ENCODE measurements around the gene CYTH3. TPM values are rescaled to one million over a fixed set of nuclear protein-coding genes. Genes with fewer than 3 reads are reported as not detected.

Gene CYTH3
- total RNA-seq, 1 experiment from 2014 or later: 16.7 TPM

DNA sequence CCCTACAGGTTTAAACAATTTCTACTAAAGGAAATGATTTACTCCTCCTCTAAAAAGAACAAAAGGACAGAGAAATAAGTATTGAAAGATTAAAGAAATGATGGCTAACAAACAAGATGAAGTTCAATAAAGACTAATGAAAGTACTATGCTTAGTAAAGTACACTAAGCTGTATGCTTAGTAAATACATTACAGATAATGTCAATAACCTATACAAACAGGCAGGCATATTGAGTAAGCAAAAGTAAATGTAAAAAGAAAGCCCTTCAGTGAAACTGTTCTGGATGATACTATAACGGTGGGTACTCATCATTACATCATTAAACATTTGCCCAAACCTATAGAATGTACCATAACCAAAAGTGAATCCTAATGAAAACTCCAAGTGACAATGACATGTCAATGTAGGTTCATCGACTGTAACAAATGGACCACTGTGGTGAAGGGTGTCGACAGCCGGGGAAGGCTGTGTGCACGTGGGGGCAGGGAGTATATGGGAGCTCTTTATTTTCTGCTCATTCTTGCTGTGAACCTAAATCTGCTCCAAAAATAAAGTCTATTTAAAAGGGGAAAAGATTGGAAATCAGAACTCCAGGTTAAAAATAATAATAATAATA is 34.0 kb downstream of the CYTH3 start:
- H4K20me1 ChIP-seq (ENCODE audit: insufficient read depth): no peaks in the 10 kb centered on the region; the same call in 1 of the 2 replicates
- intact Hi-C loops (cut with micrococcal nuclease): no loop called here
- TF ChIP-seq ELF1 (IDR thresholded peaks at IDR 0.05; ENCODE audit: borderline replicate concordance, low read depth): no peak
- TF ChIP-seq SRF (IDR thresholded peaks at IDR 0.05; ENCODE audit: low read depth): no peak
- TF ChIP-seq JUND (IDR thresholded peaks at IDR 0.05): no peak
- no peak for TF ChIP-seq POLR2AphosphoS5 (IDR thresholded peaks at IDR 0.05; ENCODE audit: low read depth, low read length)
- TF ChIP-seq ZBTB33 (IDR thresholded peaks at IDR 0.05; ENCODE audit: extremely low read depth, insufficient replicate concordance, low read length): no peak
- ATAC-seq: no peak
- ChIA-PET POLR2A (no interaction called here), RAD21 (ENCODE audit: low non-redundant PET in 1 of 2, low total read pairs in 2 of 2, uncharacterized antibody in 2 of 2, unreplicated experiment in 2 of 2) (no interaction called here), CTCF (no interaction called here)
- no peak overlapping the region for H3K4me2 ChIP-seq (ENCODE audit: low read length)
- BruUV-seq (replicated peaks): no TSS peak
- no peaks in the 10 kb centered on the region for H3K9me3 ChIP-seq (ENCODE audit: control insufficient read depth in 1 of 2, insufficient read depth in 1 of 2, low read depth in 1 of 2, low read length in 2 of 2)
- no peaks in the 10 kb centered on the region for H3K36me3 ChIP-seq (ENCODE audit: control insufficient read depth in 1 of 2, insufficient read depth in 2 of 2, low read length in 2 of 2)
- no peak overlapping the region for H3K9ac ChIP-seq (ENCODE audit: low read length)
- no peaks in the 10 kb centered on the region for H3K9me2 ChIP-seq (ENCODE audit: insufficient read depth)
- H3K79me2 ChIP-seq (ENCODE audit: insufficient read depth, low read length): peaks cover 35% of the 10 kb centered on the region
- H3K27me3 ChIP-seq (ENCODE audit: insufficient read depth, low read length): no peaks in the 10 kb centered on the region
- peaks cover 0 to 7% of the 10 kb centered on the region in 2 experiments; a peak in 1 of 4 replicates for H3K4me1 ChIP-seq (ENCODE audit: control insufficient read depth in 1 of 2, insufficient read depth in 2 of 2, low read length in 2 of 2)
- H3K4me3 ChIP-seq (replicated peaks in 1 of 2; ENCODE audit: low read depth in 1 of 2, low read length in 2 of 2): no peak overlapping the region
- DNase-seq (ENCODE audit: low read depth, low spot score): no peak
- H2AFZ ChIP-seq (ENCODE audit: low read depth, low read length, poor library complexity, severe bottlenecking): no peak overlapping the region
- no peak overlapping the region for H3K27ac ChIP-seq (ENCODE audit: low read depth, low read length)

GRCh38 chr7:6237730-6238129 is 34.7 kb downstream of the CYTH3 start:
- BruUV-seq (replicated peaks): no TSS peak
- no peak overlapping the region for H2AFZ ChIP-seq (ENCODE audit: low read depth, low read length, poor library complexity, severe bottlenecking)
- H3K79me2 ChIP-seq (ENCODE audit: insufficient read depth, low read length): peaks cover 35% of the 10 kb centered on the region
- H3K9ac ChIP-seq (ENCODE audit: low read length): no peak overlapping the region
- H3K27ac ChIP-seq (ENCODE audit: low read depth, low read length): no peak overlapping the region
- ATAC-seq (no peak), DNase-seq (ENCODE audit: low read depth, low spot score) (no peak)
- ChIA-PET RAD21 (ENCODE audit: low non-redundant PET in 1 of 2, low total read pairs in 2 of 2, uncharacterized antibody in 2 of 2, unreplicated experiment in 2 of 2) (no interaction called here), POLR2A (no interaction called here), CTCF (no interaction called here)
- H3K4me1 ChIP-seq (ENCODE audit: control insufficient read depth in 1 of 2, insufficient read depth in 2 of 2, low read length in 2 of 2): peaks cover 0 to 10% of the 10 kb centered on the region in 2 experiments; a peak in 1 of 4 replicates
- H3K36me3 ChIP-seq (ENCODE audit: control insufficient read depth in 1 of 2, insufficient read depth in 2 of 2, low read length in 2 of 2): no peaks in the 10 kb centered on the region
- intact Hi-C loops (cut with micrococcal nuclease): no loop called here
- no peaks in the 10 kb centered on the region for H3K9me3 ChIP-seq (ENCODE audit: control insufficient read depth in 1 of 2, insufficient read depth in 1 of 2, low read depth in 1 of 2, low read length in 2 of 2)
- H3K27me3 ChIP-seq (ENCODE audit: insufficient read depth, low read length): no peaks in the 10 kb centered on the region
- H4K20me1 ChIP-seq (ENCODE audit: insufficient read depth): no peaks in the 10 kb centered on the region; the same call in 1 of the 2 replicates
- no peak overlapping the region for H3K4me2 ChIP-seq (ENCODE audit: low read length)
- H3K4me3 ChIP-seq (replicated peaks in 1 of 2; ENCODE audit: low read depth in 1 of 2, low read length in 2 of 2): no peak overlapping the region
- H3K9me2 ChIP-seq (ENCODE audit: insufficient read depth): no peaks in the 10 kb centered on the region
- TF ChIP-seq CTCF (IDR thresholded peaks at IDR 0.05 in 2 of 3, conservative IDR thresholded peaks at IDR 0.05 in 1 of 3; ENCODE audit: borderline replicate concordance in 1 of 3, insufficient read depth in 1 of 3, low read depth in 2 of 3, low read length in 2 of 3): no peak
- no peak for TF ChIP-seq EZH2 (IDR thresholded peaks at IDR 0.05)
- no peak for TF ChIP-seq POLR2A (IDR thresholded peaks at IDR 0.05; ENCODE audit: borderline replicate concordance, extremely low read depth, insufficient read depth, insufficient read length)
- no peak for TF ChIP-seq MAX (IDR thresholded peaks at IDR 0.05)
- TF ChIP-seq EGR1 (IDR thresholded peaks at IDR 0.05; ENCODE audit: low read depth): no peak
- no peak for TF ChIP-seq FOSL1 (IDR thresholded peaks at IDR 0.05; ENCODE audit: low read depth)
- TF ChIP-seq REST (IDR thresholded peaks at IDR 0.05; ENCODE audit: low read depth): no peak
- no peak for TF ChIP-seq JUND (IDR thresholded peaks at IDR 0.05)
- TF ChIP-seq SP1 (IDR thresholded peaks at IDR 0.05; ENCODE audit: low read depth): no peak
- TF ChIP-seq ZFX (IDR thresholded peaks at IDR 0.05): no peak
